Stomach (tissue), 9 donors: ENCODE measurements around the gene FBXL5. TPM values are rescaled to one million over a fixed set of nuclear protein-coding genes. Genes with fewer than 3 reads are reported as not detected.

ENCODE experiments used
- DNase-seq, 2 donors: peaks; one replicate each; pipeline versions ENCODE4 v3.0.0 to v3.0.0-alpha.2; 2013 to 2019
- H3K27ac ChIP-seq, 5 donors: fragments of 200-600 bp in 4 of 5; sonication (generic) in 4 of 5; one replicate each; pipeline ENCODE4 v1.5.1; 2013 to 2019; ENCODE audit warnings: mild to moderate bottlenecking in 1 of 5, moderate library complexity in 1 of 5
- H3K27me3 ChIP-seq, 3 donors: fragments of 200-600 bp; sonication (generic); one replicate each; pipeline ENCODE4 v1.5.1; 2017 to 2019; ENCODE audit warnings: mixed run types in 1 of 3
- H3K36me3 ChIP-seq, 4 donors: fragments of 200-600 bp; sonication (generic); 1 replicate in 3 of 4; 2 replicates in 1 of 4; pipeline ENCODE4 v1.5.1; 2016 to 2019
- H3K4me1 ChIP-seq, 4 donors: fragments of 200-600 bp; sonication (generic); one replicate each; pipeline ENCODE4 v1.5.1; 2016 to 2019
- H3K4me3 ChIP-seq, 4 donors: fragments of 200-600 bp; sonication (generic) in 3 of 4; one replicate each; pipeline ENCODE4 v1.5.1; 2016 to 2019; ENCODE audit warnings: mild to moderate bottlenecking in 1 of 4
- H3K9me3 ChIP-seq, 4 donors: fragments of 200-600 bp; sonication (generic); one replicate each; pipeline ENCODE4 v1.5.1; 2016 to 2019
- CTCF ChIP-seq, 7 experiments: fragments of 450-650 bp in 4 of 7; fragments of 200-600 bp in 3 of 7; sonication (generic) in 3 of 7; IDR thresholded peaks; one replicate each; pipeline ENCODE4 v1.5.1; 2016 to 2019; ENCODE audit warnings: antibody characterized with exemption in 7 of 7, control low read depth in 2 of 7, mild to moderate bottlenecking in 1 of 7
- EP300 ChIP-seq: sonication (generic); formaldehyde crosslinking; IDR thresholded peaks from one replicate; pipeline ENCODE4 v1.6.1; 2017; ENCODE audit warnings: antibody characterized with exemption
- POLR2A ChIP-seq, 4 donors: fragments of 450-650 bp; IDR thresholded peaks; one replicate each; pipeline ENCODE4 v1.6.1; 2016; ENCODE audit warnings: antibody characterized with exemption in 4 of 4, control low read depth in 2 of 4, mild to moderate bottlenecking in 1 of 4, moderate library complexity in 1 of 4
- POLR2AphosphoS5 ChIP-seq, 3 donors: sonication (generic); formaldehyde crosslinking; IDR thresholded peaks; one replicate each; pipeline ENCODE4 v1.6.1; 2016; ENCODE audit warnings: antibody characterized with exemption in 3 of 3
- WGBS, 5 donors: extraction: QIAGEN DNeasy Blood & Tissue Kit in 3 of 5; methylation state at CpG; one replicate each; pipeline versions ENCODE4 v1.1.5 to v1.1.7; 2013 to 2018; 5-methylcytosine and 5-hydroxymethylcytosine counted together
- intact Hi-C: fragments of 100-400 bp; cut with DNase I; formaldehyde crosslinking; loops from one replicate; pipeline ENCODE4 v1.15.1; 2023; ENCODE audit warnings: low total_unique reads
- polyA plus RNA-seq, 3 donors: library from polyadenylated mRNA; stranded (reverse); fragments of 200-250 nt; gene quantifications; one replicate each; pipeline ENCODE4 v1.2.3, GENCODE V29; 2013
- total RNA-seq, 5 donors: library from RNA; depleted of rRNA; stranded (reverse); fragments of >200 nt; gene quantifications; one replicate each; pipeline versions ENCODE4 v1.1.0 to v1.2.3, GENCODE V29; 2014 to 2016
- donor health status: healthy with polysubstance abuse.
- donor health status: Bipolar disorder and iron deficiency.
- donor health status: healthy.

The FBXL5 gene
- total and polyA plus RNA-seq, 8 donors = 15.6 to 196 (median 76.9) TPM

- H3K4me1 ChIP-seq = peaks cover 0 to 21% (median 3%) of the 10 kb centered on the region in 4 donors
- intact Hi-C loops = no loop called here
- no peaks in the 10 kb centered on the region for H3K27me3 ChIP-seq
- WGBS, 5 donors = 89 to 98% (median 94%) methylated on average over 4 of the region's 4 CpGs
- no peaks in the 10 kb centered on the region for H3K9me3 ChIP-seq
- H3K36me3 ChIP-seq = peaks cover 0 to 66% (median 32%) of the 10 kb centered on the region in 4 donors
- no peak overlapping the region for H3K4me3 ChIP-seq
- no peak overlapping the region for H3K27ac ChIP-seq
- DNase-seq = no peak
- no peak for TF ChIP-seq EP300
- no peak for TF ChIP-seq POLR2A (IDR thresholded peaks at IDR 0.05)
- TF ChIP-seq POLR2AphosphoS5 (IDR thresholded peaks at IDR 0.05) = no peak
- TF ChIP-seq CTCF (IDR thresholded peaks at IDR 0.05) = no peak
Measured at GRCh38 chr4:15556511-15557092, 98.6 kb downstream of the FBXL5 start.

Other genes starting within 250 kb of the FBXL5 start
- 10 to 100 TPM in 2 of 5 donors, 1 to 10 TPM in 2, under 1 TPM in 1; 0.87 to 73.2 (median 6.2) TPM for gene C1QTNF7, start 227.3 kb downstream of the FBXL5 start, total RNA-seq
- gene C1QTNF7, start 227.3 kb downstream of the FBXL5 start, polyA plus RNA-seq = 1 to 10 TPM in 2 of 3 donors, under 1 TPM in 1; 0.68 to 2.1 (median 1.4) TPM
- gene CC2D2A, start 185.5 kb downstream of the FBXL5 start, total RNA-seq = 10 to 100 TPM; 12.5 to 32.7 (median 16.5) TPM
- 10 to 100 TPM in 2 of 3 donors, 1 to 10 TPM in 1; 5.7 to 12.7 (median 11.4) TPM for gene CC2D2A, start 185.5 kb downstream of the FBXL5 start, polyA plus RNA-seq
- 10 to 100 TPM; 18.7 to 49.6 (median 25.2) TPM for gene FAM200B, start 26.5 kb upstream of the FBXL5 start, total RNA-seq
- 10 to 100 TPM; 55.5 to 86.1 (median 55.7) TPM for gene FAM200B, start 26.5 kb upstream of the FBXL5 start, polyA plus RNA-seq
- 1 to 10 TPM in 2 of 5 donors, not detected in 3; 3.3 to 8.4 TPM for gene BST1, start 47.7 kb upstream of the FBXL5 start, total RNA-seq
- 1 to 10 TPM; 2.1 to 2.8 (median 2.7) TPM for gene BST1, start 47.7 kb upstream of the FBXL5 start, polyA plus RNA-seq
- gene CD38, start 123.0 kb upstream of the FBXL5 start, total RNA-seq = 10 to 100 TPM in 1 of 5 donors, 1 to 10 TPM in 4; 1.4 to 44.9 (median 4.0) TPM
- 1 to 10 TPM in 1 of 3 donors, under 1 TPM in 2; 0.62 to 1.5 (median 0.83) TPM for gene CD38, start 123.0 kb upstream of the FBXL5 start, polyA plus RNA-seq